Measurements from ENCODE around the gene UBA7.

GRCh38 chr3:49787182-49787464 is 26.6 kb downstream of the UBA7 start:
- TF ChIP-seq SUZ12 (IDR thresholded peaks at IDR 0.05; ENCODE audit: extremely low read depth, insufficient read depth, insufficient read length) (no peak), ZNF274 (IDR thresholded peaks at IDR 0.05; ENCODE audit: low read depth, low read length) (no peak)
